GM04503 (cell line): ENCODE measurements around the gene ZNF532.
"Not testable (repeated sequence)": the region's sequence is repeated elsewhere in the genome, so short reads cannot be mapped to it uniquely, and the experiment has no call there.

Experiments used
- DNase-seq: peaks from one replicate; pipeline ENCODE4 v3.0.0-alpha.2; 2012; ENCODE audit warnings: low read depth

Gene ZNF532

DNA sequence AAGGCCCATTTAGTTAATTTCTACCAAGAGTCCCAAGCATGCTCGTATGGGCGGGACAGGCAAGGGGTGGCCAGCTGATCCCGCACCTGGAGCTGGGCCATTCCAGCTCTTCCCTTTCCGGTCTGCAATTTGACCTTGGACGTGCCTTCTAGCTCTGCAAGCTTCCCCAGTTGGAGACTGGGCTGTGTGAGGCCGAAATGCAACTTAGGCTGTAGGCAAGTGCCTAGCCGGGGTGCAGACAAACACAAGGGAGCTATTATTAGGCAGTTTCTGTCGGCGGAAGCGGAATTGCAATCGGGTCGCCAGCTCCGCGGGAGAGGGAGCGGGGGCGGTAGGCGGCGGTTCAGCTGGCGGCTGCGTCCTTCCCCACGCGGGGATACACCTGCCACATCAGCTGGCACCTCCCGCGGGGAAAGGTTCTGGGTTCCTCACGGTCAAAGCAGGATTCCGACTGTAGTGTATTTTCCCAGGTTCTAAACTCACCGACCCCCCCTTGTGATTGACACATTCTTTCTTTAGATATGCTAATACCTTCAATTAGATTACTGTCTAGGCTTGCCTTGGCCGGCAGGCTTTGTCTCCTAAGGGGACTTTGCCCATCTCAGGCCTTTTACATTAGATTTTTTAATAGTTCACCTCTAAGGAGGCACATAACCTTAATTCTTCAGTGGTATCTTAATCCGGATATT, 17.1 kb upstream of the ZNF532 start:
- DNase-seq, result no peak

DNA sequence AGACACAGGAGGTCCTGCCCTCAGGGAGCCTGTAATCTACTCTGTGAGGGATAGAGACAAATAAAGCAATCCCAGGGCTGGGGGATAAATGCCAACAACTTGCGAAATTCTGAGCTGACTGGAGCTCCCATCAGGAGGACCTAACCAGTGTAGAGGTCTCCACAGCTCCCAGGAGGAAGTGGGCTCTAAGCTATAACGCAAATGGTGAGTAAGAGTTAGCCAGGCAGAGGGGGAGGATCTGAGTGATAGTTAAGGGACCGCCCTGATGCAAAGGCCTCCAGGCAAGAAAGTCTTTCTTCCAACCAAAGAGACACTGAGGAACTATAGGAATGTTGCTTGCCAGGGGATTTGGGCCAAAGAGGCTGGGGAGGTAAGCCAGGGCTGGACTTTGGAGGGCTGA, 16.0 kb upstream of the ZNF532 start:
- DNase-seq, result no peak

DNA sequence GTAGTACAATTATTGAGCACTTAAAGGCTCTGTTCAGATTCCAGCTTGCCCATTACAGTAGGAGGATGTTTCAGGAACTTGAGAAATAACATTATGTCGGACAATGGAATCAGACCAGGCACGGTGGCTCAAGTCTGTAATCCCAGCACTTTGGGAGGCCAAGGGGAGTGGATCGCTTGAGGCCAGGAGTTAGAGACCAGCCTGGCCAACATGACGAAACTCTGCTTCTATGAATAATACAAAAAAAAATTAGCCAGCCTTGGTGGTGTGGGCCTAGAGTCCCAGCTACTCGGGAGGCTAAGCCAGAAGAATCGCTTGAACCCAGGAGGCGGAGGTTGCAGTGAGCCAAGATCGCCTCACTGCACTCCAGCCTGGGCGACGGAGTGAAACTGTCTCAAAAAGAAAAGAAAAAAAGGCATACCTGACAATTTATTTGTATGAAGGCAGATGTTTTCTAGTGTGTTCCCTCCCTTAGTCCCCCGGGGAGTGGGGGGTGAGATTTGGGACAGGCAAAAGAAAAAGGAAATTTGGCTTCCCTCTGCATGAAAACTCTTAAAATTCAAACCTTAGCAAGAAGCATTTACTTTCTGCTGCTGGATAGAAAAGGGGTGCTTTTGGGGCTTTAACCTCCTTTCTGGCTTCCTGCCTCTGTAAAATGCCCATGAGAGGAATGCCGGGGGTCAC, 13.7 kb upstream of the ZNF532 start:
- no peak for DNase-seq

DNA sequence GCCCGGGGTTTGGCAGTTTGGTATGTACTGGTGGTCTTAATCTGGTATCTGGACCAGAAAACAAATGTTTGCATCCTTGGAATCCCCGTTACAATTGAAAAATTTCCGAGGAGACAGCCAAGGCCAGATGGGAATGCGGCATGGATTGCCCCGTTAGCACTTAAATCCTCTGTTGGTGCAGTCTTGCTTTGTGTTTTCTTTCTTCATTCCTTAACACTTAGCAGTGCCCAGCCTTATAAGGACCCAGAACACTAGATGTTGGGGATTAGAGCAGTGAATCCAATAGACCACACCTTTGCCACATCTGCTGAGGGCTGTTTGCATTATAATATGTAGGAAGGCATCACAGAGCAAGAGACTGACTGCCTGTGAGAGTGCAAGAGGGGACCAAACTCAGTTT, 12.8 kb upstream of the ZNF532 start:
- no peak for DNase-seq

DNA sequence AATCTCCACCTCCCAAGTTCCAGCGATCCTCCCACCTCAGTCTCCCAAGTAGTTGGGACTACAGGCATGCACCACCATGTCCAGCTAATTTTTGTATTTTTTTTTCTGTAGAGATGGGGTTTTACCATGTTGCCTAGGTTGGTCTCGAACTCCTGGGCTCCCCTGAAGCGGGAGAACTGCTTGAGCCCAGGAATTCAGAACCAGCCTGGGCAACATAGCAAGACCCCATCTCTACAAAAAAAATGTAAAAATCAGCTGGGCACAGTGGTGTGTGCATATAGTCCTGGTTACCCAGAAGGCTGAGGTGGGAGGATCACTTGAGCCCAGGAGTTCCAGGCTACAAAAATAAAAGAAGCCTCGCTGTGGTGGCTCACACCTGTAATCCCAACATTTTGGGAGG, 12.0 kb upstream of the ZNF532 start:
- DNase-seq, result no peak

DNA sequence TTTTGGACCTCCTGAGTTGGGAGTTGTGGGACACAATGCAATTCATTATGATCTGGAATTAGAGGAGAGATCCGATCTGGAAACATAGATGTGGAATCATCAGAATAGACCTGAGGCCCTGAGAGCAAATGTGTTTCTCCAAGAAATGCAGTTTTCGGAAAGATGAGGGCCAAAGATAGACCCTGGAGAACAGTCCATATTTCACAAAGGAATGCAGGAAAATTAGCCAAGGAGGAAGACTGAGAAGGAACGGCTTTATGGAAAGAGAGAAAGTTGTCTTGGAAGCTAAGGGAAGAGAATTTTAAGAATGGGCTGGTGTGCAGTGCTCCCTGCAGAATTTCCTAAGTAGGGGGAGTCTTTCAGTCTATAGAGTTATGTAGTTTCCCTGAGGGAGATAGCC, 11.1 kb upstream of the ZNF532 start:
- DNase-seq, result no peak

DNA sequence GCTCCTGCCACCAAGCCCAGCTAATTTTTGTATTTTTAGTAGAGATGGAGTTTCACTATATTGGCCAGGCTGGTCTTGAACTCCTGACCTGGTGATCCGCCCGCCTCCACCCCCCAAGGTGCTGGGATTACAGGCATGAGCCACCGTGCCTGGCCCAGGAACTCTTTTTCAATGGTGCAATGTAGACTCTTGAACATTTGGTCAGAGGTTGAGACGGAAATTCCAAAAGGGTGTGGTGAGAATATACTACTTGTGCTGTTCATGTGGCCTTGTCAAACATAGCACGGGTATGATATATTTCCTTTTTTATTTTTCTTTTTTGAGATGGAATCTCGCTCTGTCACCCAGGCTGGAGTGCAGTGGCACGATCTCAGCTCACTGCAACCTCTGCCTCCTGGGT, 9.2 kb upstream of the ZNF532 start:
- not testable (repeated sequence) for DNase-seq

DNA sequence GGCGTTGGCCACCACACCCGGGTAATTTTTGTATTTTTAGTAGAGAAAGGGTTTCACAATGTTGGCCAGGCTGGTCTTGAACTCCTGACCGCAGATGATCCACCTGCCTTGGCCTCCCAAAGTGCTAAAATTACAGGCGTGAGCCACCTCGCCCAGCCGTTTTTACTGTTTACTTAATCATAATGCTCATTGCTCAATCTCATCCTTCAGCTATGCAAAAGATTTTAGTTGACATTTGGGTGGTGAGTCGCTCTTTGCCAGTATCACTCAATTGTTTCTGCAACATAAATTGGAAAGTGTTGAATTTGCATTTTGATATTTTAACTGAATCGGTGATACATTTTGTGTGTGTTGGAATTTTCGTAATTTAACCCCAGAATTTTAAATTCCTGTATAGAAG, 7.8 kb upstream of the ZNF532 start:
- DNase-seq, result no peak

DNA sequence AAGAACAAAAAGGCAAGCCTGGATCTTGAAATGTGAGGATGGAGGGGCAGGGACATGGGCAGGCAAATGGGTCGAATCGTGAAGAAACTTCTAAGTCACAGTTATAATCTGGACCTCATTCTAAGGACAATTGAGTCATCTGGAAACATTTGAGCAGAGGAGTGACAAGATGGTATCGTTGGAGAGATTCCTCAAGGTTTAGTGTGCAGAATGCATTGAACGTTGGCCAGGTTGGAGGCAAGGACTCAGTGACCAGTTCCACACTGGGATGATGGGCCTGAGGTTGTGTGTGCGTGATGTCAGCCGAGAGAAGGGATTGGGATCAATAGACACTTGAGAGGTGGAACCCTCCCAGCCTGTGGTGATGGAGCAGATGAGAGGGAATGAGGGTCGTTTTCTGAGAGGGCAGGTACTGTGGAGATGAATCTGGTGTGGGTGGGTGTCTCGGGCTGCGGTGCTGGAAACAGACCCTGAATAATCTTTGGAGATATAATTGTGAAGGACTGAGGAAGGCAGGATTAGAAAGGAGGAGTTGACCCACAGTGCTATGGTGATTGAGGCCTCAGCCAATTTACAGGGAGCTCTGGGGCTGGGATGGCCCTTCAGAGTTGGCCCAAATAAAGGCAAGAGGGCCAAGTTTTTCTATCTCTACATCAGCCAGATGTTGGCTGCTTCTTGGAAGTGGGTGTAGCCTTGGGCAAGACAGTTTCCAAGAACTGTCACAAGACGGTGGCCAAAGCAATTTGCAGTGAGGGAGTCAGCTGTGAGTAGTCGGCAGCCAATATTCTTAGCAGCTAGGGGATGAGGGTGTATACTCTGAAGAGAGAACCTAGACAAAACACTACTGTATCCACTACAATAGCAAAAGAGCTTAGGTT, 5.8 kb upstream of the ZNF532 start:
- no peak for DNase-seq

DNA sequence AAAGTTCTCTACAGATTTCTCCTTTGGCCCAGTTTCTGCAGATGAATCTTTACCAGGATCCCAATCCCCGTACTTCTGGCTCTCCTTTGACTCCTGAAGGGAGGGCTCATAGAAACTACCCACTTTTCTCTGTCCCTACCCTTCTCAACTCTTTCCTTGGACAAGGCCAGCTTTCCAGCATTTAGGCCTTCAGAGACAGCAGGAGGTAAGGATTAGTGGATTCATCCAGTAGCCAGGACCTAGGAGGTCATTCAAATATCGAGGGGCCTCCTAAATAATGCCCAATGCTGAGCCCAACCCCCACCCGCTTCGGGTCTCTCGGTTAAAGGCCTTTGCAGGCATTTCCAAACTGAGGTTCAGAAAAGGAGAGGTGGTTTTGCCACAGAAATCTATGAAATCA, 4.8 kb upstream of the ZNF532 start:
- no peak for DNase-seq

DNA sequence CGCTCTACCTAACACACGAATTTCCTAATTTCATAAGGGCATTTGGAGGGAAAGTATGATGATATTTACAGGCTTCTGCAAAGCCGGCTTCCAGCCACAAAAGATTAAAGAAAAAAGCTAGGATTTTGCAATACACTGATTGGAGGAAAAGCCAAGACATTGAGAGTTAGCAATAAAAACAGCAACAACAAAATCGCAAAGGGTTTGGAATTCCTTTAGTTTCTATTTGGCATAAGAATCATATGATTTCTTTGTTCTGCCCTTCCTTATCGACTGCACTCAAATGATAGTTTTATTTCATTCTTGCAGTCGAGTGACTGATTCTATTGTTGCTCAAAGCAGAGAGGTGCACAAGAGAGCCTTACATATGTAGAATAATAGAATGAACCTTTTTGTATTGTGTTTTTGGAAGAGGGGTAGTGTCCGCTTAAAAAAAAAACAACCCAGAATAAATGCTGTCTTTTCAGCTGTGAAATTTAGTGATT, 3.9 kb upstream of the ZNF532 start:
- DNase-seq, result no peak

DNA sequence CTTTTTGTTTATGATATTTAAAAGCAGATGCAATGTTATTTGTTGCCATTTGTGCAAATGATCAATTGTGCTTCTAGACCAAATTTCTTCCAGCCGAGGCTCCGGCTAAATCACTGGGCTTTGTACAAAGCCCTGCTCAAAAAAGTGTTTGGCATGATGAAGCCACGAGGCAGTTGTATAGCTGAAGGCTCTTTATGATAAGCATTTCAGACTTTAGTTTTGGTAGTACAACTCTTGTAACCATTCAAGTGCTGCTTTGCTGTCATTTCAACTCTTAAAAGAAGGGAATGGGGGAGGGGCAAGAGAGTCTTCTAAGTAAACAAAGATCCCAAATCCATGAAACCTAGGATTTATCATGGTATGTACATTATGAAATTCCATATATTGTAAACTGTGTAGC, 3.3 kb upstream of the ZNF532 start:
- no peak for DNase-seq

DNA sequence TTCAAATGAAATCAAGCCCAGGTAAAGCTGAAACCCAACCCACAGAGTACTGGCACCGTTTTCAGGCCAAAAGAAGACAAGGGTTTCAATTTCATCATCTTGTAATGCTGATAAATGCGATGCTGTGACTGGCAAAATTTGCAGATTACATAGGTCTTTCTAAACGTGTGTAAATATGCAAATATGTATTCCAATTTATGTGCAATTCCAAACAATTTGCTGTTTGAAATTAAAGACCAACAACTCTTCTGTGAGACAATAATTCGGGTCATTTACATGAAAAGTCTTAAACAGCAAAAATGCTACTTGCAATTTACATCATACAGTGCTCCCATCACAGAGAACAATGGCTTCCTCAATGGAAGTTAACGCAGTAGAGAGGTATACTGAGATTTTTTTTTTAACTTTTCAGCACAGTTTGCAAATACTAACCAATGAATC, 2.8 kb upstream of the ZNF532 start:
- no peak for DNase-seq

DNA sequence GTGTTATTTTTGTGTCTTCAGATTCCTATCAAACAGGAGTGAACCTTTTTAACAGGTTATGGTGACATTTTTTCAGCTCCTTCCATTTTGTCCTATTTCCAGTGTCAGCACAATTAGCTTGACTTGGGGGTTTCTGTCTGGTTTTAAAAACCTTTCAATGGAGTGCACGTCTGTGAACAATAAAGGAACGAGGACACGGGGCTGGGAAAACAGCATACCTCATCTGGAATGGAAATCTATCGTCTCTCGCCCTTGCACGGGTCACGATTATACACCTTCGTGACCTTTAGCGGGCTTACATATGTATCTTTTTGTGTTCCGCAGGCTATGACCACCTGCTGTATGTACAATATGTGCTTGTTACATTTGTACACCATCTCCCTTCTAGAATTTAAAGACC, 2.3 kb upstream of the ZNF532 start:
- DNase-seq, result no peak

DNA sequence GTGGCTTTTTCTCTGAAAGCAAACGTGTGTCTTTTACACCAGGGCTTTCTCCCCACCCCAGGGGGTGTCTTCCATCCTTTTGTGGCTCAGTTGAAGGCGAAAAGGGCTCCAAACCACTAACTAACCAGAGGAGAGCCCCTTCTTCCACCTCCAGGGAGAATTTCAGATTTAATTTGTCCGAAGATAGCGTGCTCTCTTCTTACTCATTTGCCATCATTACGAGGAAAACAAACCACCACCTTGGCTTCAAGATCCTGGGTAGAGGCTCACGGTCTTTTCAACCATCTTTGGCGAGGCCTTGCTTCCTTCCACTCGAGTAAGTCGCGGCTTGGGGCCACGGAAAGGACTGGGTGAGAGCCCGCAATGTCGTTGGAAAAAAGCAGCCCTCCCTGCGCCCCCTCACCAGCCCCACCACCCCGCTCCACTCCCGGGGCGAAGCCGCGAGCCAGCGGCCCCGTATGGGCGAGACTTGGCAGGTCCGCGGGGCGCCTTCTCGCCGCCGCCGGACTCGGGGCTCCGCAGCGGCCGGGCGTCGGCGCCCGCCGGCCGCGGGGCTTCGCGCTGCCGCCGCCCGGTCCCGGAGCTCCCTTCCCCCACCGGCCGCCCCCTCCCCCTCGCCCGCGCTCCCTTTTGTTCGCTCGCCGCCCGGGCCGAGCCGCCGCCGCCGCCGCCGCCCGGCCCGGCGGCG, 1.7 kb upstream of the ZNF532 start:
- no peak for DNase-seq

DNA sequence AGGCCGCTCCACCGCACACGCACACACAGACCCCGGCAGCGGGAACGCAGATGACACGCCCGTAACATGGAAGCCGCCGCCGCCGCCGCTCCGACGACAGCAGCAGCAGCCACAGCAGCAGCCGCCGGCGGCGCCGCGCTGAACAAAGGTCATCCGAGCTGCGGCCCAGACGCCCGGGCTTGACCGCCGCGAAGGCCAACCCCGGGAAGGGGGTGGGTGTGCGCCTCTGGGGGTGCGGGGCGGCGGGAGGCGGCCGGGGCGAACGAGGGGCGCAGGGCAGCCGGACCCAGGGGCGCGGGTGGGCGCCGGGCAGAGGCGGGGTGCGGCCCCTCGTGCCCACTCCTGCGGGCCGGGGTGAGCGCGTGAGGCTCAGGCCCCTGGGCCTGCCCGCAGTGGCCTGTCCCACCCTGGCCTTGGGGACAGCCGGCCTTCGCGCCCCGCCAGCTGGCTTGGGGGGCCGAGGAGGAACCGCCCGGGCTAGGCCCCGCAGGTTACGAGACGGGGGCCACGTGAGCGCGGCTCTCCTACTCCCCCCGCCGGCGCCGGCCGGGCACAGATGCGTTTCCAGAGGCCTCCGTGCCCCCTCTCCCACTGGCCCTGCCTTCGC, 1.0 kb upstream of the ZNF532 start:
- no peak for DNase-seq

DNA sequence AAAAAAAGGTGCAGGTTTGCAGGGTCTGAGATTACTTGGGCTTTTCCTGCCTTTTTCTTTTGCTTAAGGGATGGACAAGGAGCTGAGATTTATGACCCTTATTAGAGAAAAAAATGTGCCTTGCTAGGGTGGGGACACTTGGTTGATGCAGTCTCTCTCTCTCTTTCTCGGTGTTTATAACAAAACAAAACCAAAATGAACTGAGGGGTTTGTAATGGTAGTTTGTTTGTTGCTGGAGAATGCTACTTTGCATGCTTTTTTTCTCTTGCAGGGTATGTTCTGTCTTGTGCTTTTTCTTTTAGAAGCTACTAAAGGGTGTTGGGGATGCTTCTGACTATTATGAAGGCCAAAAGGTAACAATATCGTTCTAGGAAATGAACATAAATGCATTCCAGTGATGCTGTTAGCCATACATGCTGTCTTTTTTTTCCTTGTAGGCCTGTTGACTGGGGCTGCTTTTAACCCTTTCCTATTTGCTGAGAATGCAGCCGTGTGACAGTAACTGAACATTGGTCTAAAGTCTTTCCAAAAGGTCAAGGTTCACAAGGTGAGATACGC, 435 bp downstream of the ZNF532 start:
- DNase-seq, result no peak

DNA sequence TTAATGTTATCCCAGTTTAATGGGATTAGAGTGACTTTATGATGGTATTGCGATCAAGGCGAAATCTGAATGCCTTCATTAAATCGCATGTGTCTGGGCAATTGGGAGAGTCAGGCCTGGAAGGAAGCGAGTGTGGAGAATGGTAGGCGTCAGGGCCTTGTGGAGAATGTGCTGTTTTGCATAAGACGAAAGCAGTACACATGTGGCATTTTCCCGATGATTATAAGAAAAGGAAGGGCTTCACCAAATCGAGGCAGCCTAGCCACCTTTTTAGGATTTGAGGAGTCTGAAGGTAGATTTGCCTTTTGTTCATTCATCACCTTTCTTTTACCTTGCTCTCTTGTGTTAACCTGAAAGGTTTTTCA, 1.0 kb downstream of the ZNF532 start:
- DNase-seq, result no peak

DNA sequence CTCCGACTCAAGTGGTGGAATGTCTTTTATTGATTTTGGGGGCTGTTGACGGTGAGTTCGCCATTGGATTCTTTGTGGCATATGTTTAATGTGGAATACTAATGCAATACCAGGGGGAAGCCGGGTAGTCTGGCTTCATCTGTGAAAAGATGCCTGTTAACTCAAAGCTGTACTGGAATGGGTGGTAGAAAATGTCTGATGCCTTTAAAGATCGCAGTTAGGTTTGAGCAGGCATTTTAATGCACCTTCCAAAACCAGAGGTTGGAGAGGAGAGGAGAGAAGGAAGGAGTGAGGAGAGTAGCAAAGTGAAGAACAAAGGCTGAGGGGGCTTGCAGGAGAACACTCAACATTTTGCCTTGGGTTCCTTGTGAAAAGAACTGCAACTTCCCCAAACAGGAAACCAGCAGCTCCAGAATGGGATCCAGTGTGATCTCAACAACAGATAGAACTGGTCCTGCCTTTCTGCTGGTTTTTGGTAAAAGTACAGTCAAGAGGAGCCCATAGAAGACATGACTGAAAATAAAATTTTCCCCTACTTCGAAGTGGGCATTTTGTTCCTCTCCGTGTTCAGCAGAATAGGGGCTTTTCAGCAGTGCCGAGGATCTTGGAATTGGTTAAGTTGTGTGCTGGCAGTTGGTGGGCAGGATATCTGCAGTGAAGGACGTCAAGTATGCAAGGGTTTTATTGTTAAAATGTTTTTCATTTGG, 1.5 kb downstream of the ZNF532 start:
- no peak for DNase-seq

DNA sequence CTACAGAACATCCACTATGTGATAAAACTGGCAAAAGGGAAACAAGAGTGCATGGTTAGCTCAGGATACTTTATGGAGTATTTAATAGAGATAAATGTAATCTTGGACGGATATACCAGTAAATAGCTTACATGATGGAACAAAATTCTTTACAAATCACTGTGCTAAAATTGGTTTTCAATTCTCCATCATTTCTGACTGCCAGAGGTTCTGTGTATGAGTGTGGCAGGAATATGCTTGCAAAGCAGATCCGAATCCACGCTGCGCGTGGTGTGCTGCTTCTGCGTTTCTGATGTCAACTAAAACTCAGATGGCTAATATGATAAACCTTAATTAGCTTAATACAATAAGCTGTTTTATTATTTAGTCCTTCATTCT, 2.1 kb downstream of the ZNF532 start:
- DNase-seq, result no peak
